HG02571 (cell line): ENCODE data around the gene CCNY.

Experiments used
- ATAC-seq: cut with Tn5 transposase; IDR thresholded peaks from one replicate; pipeline ENCODE4 v1.9.1; 2021; ENCODE audit warnings: mild to moderate bottlenecking, moderate library complexity; ENCODE audit not compliant: unreplicated experiment

Gene CCNY

DNA sequence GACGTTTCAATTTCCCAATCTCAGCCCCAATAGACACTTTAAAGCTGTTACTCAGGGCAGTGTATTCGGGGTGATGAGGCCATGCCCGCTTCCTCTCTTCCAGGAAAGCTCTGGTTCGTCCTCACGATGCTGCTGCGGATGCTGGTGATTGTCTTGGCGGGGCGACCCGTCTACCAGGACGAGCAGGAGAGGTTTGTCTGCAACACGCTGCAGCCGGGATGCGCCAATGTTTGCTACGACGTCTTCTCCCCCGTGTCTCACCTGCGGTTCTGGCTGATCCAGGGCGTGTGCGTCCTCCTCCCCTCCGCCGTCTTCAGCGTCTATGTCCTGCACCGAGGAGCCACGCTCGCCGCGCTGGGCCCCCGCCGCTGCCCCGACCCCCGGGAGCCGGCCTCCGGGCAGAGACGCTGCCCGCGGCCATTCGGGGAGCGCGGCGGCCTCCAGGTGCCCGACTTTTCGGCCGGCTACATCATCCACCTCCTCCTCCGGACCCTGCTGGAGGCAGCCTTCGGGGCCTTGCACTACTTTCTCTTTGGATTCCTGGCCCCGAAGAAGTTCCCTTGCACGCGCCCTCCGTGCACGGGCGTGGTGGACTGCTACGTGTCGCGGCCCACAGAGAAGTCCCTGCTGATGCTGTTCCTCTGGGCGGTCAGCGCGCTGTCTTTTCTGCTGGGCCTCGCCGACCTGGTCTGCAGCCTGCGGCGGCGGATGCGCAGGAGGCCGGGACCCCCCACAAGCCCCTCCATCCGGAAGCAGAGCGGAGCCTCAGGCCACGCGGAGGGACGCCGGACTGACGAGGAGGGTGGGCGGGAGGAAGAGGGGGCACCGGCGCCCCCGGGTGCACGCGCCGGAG is 271.4 kb downstream of the CCNY start:
- no peak for ATAC-seq

- no peak for ATAC-seq
These were observed 272.0 kb downstream of the CCNY start for GRCh38 chr10:35608328-35608672.

GRCh38 chr10:35611750-35612149 is 275.4 kb downstream of the CCNY start:
- no peak for ATAC-seq

- no peak for ATAC-seq
These were observed 276.2 kb downstream of the CCNY start for GRCh38 chr10:35612385-35613106.

DNA sequence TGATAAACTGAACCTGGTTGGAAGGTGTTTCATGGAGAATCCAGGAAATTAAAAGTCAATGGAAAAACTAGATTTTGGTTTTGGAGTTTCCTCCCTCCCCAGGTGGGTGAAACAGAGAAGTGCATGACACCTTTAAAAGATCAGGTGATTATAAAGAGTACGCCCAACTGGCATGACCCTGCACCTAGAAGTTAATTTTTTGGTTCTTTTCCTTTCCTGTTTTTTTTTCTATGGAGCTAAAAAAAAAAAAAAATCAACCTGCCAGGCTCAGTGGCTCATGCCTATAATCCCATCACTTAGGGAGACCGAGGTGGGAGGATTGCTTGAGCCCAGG is 276.8 kb downstream of the CCNY start:
- ATAC-seq: no peak

DNA sequence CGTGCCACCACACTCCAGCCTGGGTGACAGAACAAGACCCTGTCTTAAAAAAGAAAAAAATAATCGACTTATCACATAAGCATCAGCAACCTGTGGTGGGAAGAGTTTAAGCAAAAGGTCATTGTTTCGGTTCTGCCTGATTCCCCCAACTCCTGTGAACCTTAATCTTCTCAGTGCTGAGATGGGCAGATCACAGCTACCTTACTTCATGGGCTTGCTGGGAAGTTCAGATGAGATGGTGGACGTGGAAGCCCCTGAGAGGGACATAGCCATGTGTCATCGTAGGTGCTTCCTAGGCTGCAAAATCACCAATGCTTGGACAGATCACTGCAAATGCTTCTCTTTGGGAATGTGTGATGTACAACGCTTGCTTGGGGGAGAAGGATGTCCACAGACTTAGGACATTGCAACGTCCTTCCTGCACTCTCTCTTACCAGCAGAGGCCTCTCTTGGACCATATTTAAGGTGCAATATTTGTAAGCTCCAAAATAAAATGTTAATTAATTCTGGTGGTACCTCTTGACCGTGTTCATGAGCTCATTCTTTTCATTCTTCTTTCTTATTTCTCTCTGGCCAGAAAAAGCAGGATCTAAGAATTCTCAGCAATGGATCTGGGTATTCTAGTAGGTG is 277.4 kb downstream of the CCNY start:
- no peak for ATAC-seq

DNA sequence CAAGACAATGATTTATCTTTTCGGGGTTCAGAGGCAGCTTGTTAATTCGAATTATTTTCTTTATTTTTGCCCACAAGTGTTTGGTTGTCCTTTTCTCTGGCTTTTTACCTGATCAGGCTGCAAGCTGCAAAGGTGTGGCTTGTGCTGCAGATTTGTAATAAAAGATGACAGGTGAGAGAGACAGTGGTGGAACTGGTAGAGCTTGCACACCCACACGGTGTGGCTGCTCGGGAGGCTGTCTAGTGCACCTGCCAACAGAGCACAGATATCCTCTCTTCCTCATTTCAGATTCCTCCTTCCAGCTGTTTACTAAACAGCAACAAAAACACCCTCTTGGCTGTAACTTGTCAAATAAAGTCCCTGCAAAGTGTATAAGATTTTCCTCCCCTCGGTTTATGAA is 278.0 kb downstream of the CCNY start:
- ATAC-seq: no peak
